ENCODE data around the gene CBX7. TPM values are rescaled to one million over a fixed set of nuclear protein-coding genes. Genes with fewer than 3 reads are reported as not detected.

The CBX7 gene
- total and polyA plus RNA-seq, 2 of the 4 experiments (the other 2 are of a cell fraction), result 0.90 to 3.6 TPM

DNA sequence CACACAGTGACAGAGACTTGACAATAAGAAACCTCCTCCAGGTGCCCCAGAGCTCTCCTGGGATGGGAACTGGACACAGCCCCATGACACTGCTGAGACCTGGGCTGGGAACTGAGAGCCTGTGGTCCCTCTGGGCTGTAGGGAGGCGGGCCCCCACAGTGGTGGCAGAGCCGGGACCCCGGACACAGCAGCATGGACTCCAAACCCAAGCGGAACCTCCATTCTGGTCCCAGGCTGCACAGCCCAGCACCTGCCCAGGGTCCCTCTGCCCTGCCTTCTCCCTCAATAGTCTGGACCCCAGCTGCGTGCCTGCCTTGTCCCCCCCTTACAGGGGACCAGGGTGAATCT is 63.8 kb downstream of the CBX7 start:
- ATAC-seq (ENCODE audit: low read depth) (no peak), DNase-seq (no peak)
- Histone ChIP-seq H3K4me1 (ENCODE audit: control insufficient read depth, insufficient read depth, low read length) (peaks cover 3% of the 10 kb centered on the region; the same call in 1 of the 2 replicates), H4K8ac (ENCODE audit: low read depth in 2 of 2, low read length in 2 of 2) (no peak overlapping the region), H3K56ac (ENCODE audit: extremely low read depth, insufficient read depth, low read length) (no peak overlapping the region), H3K79me1 (ENCODE audit: low read depth in 1 of 2, low read length in 2 of 2) (no peaks in the 10 kb centered on the region), H2BK15ac (ENCODE audit: low read depth, low read length) (no peak overlapping the region), H4K20me1 (ENCODE audit: insufficient read depth, low read length) (no peaks in the 10 kb centered on the region), H3K36me3 (ENCODE audit: control insufficient read depth, insufficient read depth, low read length) (no peaks in the 10 kb centered on the region), H3K4ac (ENCODE audit: low read depth, low read length) (no peak overlapping the region), H2BK5ac (ENCODE audit: low read depth, low read length, poor library complexity, severe bottlenecking) (no peak overlapping the region), H2AFZ (replicated peaks; ENCODE audit: low read length, poor library complexity) (no peak overlapping the region), H3K27me3 (ENCODE audit: control insufficient read depth, insufficient read depth, low read length) (peaks cover 38% of the 10 kb centered on the region), H2AK5ac (ENCODE audit: low read depth, low read length) (no peak overlapping the region), H3K4me3 (ENCODE audit: insufficient read depth, low read depth, low read length) (no peak overlapping the region), H3K23ac (ENCODE audit: low read depth, low read length) (peak overlapping the region; percentile 49; the same call in 1 of the 2 replicates), H3K9ac (ENCODE audit: low read depth, low read length) (no peak overlapping the region), H3K27ac (ENCODE audit: insufficient read depth, low read length) (no peak overlapping the region), H3K9me1 (ENCODE audit: insufficient read depth, low read length) (no peaks in the 10 kb centered on the region), H2AK9ac (replicated peaks; ENCODE audit: low read depth, low read length, poor library complexity) (no peak overlapping the region), H2BK120ac (ENCODE audit: low read depth, low read length) (no peak overlapping the region), H3K9me3 (ENCODE audit: control insufficient read depth, insufficient read depth, low read length) (no peaks in the 10 kb centered on the region), H2BK20ac (ENCODE audit: low read depth, low read length) (no peak overlapping the region), H3K18ac (ENCODE audit: low read depth, low read length) (no peak overlapping the region), H3K4me2 (ENCODE audit: low read depth, low read length) (no peak overlapping the region), H3K14ac (replicated peaks; ENCODE audit: low read depth, low read length) (no peak overlapping the region), H4K5ac (ENCODE audit: low read depth, low read length) (no peak overlapping the region), H4K91ac (ENCODE audit: insufficient read depth, low read depth, low read length) (no peak overlapping the region)
- POLR2A ChIA-PET (ENCODE audit: unreplicated experiment), result no interaction called here
- dilution Hi-C loops (cut with HindIII; ENCODE audit: low sequenced_read_pairs, unreplicated experiment), result no loop called here
- intact Hi-C loops (cut with micrococcal nuclease), result no loop called here
- BruUV-seq (replicated peaks), result no TSS peak
- WGBS, 2 experiments (ENCODE audit: extremely low coverage in 2 of 2, insufficient read length in 1 of 2), result no CpG with 5 or more reads among the region's 5 CpGs
- TF ChIP-seq MAZ (IDR thresholded peaks at IDR 0.05; ENCODE audit: borderline replicate concordance, low read depth, low read length) (no peak), RAD21 (IDR thresholded peaks at IDR 0.05; ENCODE audit: low read length) (no peak), FOS (IDR thresholded peaks at IDR 0.05; ENCODE audit: low read depth, low read length) (no peak), SMC3 (IDR thresholded peaks at IDR 0.05; ENCODE audit: low read depth, low read length) (no peak)
- in situ Hi-C loops (cut with MboI; ENCODE audit: low sequenced_read_pairs), result no loop called here
- CTCF ChIA-PET, result no interaction called here

All from IMR-90 (cell line).